HG02884 (cell line): ENCODE measurements around the gene FAM210B.
A peak's percentile ranks its signal among the peaks of the same experiment; 100 is the strongest.
"Not testable (repeated sequence)": the region's sequence is repeated elsewhere in the genome, so short reads cannot be mapped to it uniquely, and the experiment has no call there.

Experiments
- ATAC-seq: cut with Tn5 transposase; IDR thresholded peaks from one replicate; pipeline ENCODE4 v1.9.1; 2021; ENCODE audit warnings: mild to moderate bottlenecking, moderate library complexity; ENCODE audit not compliant: unreplicated experiment

Gene FAM210B

DNA sequence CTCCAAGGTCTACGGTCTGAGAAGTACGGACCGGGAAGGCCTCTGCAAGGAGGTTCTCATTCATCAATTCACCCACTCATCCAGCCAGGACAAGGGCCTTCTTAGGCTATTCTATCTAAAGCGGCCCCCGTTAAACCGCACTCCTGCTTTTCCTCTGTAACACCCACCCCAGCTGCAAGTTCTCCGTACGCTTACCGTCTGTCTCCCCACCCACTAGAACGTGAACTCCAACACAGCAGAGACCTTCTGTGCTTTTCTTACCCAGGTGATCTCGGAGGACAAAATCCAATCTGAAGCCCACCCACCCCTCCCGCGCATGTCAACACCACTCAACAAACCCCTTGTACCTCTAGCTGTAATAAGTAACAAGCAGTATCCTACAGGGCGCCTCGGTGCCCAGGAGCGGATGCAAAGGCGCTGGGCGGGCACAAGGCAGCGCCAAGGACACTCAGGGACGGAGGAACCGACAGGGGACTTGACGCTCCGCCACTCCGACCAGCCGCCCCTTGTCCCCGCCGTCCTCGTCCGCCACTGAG lies 32.9 kb downstream of the FAM210B start:
- ATAC-seq, result peak; percentile 26

DNA sequence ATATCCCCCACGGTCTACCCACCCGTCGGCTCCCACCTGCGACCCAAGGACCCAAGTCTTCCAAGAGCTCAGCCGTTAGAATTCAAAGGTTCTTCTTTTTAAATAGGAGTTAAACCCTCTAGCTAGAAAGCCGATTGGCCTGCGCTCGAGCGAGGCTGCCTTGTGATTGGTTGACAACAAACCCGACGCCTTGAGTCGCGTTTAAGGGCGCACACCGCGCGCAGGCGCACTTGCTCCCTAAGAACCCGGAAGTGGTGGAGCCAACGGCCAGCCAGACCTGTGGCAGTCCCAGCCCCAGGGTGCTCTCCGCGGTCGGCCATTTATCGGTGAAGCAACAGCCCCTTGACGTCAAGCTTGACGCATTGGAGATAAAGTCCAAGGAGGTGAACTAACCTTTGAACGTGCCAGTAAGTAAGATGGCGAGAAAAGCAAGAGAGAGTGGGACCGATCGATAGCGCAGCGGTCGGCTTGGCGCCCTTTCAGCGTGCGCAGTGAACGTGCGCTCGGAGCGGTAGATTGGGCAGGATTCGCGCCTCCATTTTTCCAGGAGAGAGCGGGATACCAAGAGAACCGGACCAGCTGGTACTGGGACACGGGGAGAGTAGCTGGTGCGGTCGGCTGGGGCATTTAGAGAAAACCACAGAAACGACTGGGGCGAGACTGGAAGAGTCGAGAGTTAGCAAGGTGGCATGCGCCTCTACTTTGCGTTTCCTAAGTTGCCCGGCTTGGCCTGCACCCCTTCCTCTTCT lies 33.5 kb downstream of the FAM210B start, which contains the start of the genes AURKA and CSTF1:
TSS of gene AURKA (minus strand) at position 84 of the 749 bp plus-strand sequence. CDS start 4,018 bp downstream, outside the sequence.
TSS of gene CSTF1 (plus strand) at position 514 of the 749 bp plus-strand sequence. CDS start 2,908 bp downstream, outside the sequence.
- peak; percentile 89 for ATAC-seq

DNA sequence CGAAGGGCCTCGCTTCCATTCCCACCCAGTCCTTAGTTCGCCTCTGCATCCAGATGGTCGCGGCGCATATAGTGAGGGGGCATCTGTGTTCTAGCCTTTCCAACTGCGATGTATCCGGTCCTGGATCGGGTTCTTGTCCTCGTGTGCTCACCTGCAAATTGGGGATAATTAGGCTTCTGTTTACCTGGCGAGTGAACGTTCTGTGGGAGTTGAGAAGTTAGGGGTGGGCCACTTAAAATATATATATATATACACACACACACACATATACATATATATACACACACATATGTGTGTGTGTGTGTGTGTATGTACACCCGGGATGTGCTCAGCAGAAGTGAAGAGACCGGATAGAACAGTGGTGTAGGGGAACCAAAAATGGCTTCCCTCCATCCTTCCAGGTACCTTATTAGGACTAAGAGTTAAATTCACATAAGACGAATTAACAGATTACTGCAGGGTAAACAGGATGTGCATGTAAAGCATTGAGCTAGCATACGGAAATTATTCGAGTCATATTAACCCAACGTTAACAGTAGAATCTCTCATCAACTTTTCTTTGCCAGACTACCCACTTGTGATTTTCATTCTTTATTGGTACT lies 34.2 kb downstream of the FAM210B start:
- ATAC-seq, result no peak

DNA sequence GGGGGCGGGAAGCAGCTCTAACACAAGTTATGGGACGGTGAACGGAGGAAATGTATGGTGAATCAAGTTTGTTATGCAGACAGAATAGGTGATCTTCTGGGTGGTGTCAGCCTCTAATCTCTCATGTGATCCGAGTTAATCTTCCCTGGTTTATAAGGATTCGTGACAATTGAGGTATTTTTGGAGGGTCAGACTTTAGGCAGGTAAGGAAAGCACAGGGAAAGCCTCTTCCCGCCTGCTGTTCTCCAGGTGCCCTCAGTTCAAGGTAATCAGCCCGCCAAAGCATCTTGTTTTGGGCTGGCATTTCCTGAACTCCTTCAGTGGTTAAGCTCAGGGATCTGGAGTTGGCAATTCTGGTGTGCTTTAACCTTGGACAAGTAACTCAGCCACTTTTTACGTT lies 34.9 kb downstream of the FAM210B start:
- no peak for ATAC-seq

DNA sequence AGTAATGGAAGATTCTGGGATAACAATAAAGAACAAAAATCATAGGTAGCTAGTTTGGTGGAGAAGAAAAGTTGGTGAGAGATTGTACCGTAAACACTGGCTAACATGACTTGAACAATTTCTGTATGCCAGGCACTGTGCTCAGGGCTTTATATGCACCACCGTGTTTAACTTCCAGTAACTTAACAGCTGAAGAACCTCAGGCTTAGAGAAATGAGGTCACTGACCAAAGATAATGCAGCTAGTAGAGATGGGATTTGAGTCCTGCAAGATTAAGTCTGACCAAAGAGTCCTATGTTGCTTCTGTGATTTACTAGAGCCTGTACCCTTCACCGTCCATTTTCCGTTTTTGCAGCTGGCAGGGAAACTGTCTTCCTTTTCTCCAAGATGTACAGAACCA lies 36.4 kb downstream of the FAM210B start:
- ATAC-seq, result no peak

DNA sequence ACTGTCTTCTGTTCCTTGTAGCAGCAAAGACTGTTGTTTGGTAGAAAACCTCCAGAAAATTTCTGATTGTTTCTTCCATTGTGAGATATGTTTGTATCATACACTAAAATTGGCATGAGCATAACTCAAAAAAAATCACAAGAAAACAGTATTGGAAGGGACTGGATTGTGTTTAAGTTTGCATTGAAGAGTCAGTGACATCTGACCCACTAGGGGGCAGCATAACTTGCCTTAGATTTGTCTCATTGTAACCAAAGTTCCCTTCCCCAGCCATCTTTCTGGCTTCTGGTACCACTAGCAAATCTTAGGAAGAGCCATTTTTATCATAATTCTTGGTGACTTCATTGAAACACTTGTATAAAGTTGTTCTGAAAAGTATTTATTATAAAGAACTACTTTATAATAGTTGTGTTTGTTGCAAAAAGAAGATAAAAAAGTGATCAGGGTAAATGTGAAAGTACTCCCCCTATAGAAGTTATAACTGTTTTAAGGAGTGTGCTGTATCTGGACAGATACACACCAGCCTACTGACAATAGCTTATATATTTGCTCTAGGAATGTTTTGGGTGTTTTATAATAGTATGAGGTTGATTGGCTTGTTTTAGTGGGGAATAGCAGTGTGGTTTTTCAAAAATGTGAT lies 41.3 kb downstream of the FAM210B start:
- peak; percentile 79 for ATAC-seq

DNA sequence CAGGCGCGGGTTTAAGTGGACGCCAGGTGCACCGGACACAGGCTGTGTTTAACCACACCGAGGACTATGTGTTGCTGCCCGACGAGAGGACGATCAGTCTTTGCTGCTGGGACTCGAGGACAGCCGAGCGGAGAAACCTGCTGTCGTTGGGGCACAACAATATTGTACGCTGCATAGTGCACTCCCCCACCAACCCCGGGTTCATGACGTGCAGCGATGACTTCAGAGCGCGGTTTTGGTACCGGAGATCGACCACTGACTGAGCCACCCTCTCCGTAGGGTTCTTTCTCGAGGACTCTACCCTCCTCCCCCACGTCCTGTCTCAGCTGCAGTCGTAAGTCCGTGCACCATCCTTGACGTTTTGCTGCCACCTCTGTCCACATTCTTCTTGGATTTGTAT lies 44.7 kb downstream of the FAM210B start:
- ATAC-seq, result no peak

DNA sequence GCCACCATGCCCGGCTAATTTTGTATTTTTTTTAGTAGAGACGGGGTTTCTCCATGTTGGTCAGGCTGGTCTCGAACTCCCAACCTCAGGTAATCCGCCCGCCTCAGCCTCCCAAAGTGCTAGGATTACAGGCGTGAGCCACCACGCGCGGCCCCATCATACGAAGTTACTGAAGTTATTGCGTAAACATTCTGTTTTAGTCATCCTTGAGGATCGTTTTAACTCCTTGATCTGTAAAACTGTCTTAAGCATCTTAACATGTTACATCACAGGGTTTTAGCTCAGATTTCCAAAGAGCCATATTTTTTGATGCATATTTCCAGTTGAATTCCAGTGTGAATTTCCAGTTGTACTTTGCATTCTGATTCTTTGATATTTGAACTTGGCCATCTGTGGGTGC lies 46.6 kb downstream of the FAM210B start:
- not testable (repeated sequence) for ATAC-seq

DNA sequence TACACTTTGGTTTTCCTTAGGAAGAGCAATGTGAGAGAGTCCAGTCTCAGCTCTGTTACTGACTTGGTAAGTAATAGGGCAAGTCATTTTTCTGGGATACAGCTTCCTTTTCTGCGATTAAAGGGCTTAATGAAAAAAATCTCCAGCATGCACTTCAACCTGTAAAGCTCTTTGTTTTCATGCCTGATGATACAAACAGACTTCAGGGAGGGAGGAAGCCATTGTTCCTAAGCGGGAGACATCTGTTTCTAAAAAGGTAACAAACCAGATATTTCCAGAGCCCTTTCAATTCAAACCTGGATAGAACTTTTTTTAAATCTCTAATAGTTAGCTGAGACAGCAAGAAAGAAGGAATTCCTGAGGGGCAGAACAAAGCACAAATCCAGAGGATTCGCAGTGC lies 48.1 kb downstream of the FAM210B start:
- ATAC-seq, result no peak

DNA sequence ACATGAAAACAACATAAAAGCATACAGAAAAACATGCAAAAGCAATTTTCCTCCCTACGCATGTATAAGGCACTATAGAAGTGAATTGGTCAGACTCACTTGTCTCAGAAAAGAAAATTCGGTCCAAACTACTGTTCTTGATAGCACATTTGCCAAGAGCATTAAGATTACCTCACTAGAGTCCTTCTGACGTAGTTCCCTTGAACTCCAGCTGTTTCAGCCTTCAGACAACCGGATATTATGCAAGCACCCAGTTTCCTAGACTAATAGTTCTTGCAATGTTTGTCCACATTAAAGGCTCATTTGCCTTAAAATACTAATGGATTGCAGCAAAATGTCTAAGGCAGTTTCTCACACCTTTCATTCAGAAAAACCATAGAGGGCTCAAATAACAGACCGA lies 50.7 kb downstream of the FAM210B start:
- no peak for ATAC-seq

DNA sequence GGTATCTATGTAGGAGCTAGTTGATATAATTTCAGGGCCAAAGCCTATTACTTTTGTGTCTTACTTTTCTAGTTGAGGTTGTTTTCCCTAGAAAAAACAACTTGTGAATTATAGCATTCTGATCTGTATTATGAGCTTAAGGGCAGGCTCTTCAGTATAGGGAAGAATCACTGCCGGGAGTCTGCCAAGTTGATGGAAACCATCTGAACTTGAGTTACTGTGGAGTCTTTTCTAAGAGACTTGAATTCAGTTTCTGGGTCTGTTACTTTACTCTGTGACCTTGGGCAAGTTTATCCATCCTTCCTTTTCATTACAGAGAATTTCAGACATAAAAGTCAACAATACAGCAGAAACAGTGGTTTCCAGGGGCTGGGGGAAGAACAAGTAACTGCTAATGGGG lies 51.2 kb downstream of the FAM210B start:
- ATAC-seq, result no peak

DNA sequence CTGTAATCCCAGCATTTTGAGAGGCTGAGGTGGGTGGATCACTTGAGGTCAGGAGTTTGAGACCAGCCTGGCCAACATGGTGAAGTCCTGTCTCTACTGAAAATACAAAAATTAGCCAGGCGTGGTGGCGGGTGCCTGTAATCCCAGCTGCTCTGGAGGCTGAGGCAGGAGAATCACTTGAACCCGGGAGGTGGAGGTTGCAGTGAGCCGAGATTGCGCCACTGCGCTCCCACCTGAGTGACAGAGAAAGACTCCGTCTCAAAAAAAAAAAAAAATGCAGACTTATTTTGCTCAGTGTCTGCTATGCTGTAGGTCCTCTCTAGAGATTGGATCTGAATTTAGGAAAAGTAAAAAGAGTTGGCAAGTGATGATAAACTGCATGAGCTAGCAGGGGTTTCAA lies 52.5 kb downstream of the FAM210B start:
- ATAC-seq, result not testable (repeated sequence)

DNA sequence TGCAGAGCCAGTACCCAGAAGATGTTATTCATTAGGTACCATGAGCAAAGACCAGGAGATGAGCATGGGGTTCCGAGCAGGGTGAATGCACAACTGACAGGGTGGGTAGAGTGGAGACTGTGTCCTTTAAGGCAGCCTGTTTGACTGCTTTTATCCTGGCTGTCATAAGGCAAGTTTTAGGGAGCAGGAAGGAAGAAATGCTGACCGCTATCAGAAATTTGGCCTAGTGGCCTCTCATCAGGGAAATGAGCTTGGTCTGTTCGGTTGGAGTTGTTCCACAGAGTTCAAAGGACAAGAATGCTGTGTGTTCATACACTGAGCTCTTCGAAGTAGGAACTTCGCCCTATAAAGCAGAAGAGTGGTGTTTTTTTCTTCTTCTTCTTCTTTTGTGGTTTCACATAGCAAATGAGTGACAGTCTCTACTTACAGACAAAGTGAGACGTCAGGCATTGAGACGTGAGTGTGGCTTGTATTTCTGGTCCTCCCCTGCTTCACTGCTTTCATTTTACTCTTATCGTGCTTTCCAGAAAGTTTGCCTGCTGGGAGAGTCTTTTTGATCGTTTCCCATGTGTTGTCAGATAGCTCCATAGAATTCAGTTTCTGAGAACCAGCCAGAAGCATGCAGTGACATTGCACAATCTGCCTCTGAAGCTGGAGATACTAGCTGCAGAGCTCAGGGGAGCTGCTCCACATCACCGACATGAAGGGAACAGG lies 53.1 kb downstream of the FAM210B start, which contains the start of gene CASS4:
TSS of gene CASS4 (plus strand) at position 502 of the 714 bp plus-strand sequence. CDS start at position 701, 199 bp downstream.
- peak; percentile 64 for ATAC-seq

DNA sequence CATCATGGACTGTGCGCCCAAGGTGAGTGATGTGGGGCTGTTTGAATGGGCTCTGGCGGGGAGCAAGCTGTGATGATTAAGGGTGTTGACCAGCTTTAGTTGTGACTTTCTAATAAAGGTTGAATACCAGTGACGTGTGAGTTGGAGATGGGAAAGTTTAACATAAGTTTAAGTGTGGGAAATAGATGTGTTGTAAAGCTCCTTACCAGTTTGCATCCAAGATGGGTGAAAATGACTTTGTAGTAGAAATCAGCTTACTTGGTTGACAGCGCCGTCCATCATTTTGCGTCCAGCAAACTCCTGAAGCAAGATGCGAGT lies 53.7 kb downstream of the FAM210B start:
- no peak for ATAC-seq

DNA sequence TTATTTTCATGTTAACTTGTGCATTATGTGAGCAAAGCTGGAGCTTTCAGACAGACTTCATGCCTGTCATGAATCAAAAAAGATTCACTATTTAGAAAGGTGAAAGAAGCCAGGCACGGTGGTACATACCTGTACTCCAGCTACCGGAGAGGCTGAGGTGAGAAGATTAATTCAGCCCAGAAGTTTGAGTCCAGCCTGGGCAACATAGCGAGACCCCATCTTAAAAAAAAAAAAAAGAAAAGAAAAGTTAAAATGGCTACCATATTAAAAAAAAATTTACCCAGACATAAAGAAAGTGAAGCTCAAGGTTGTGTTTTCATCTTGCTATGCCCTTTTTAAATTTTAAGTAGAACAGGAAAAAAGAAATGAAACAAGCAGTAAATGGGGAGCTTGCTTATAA lies 54.2 kb downstream of the FAM210B start:
- no peak for ATAC-seq

DNA sequence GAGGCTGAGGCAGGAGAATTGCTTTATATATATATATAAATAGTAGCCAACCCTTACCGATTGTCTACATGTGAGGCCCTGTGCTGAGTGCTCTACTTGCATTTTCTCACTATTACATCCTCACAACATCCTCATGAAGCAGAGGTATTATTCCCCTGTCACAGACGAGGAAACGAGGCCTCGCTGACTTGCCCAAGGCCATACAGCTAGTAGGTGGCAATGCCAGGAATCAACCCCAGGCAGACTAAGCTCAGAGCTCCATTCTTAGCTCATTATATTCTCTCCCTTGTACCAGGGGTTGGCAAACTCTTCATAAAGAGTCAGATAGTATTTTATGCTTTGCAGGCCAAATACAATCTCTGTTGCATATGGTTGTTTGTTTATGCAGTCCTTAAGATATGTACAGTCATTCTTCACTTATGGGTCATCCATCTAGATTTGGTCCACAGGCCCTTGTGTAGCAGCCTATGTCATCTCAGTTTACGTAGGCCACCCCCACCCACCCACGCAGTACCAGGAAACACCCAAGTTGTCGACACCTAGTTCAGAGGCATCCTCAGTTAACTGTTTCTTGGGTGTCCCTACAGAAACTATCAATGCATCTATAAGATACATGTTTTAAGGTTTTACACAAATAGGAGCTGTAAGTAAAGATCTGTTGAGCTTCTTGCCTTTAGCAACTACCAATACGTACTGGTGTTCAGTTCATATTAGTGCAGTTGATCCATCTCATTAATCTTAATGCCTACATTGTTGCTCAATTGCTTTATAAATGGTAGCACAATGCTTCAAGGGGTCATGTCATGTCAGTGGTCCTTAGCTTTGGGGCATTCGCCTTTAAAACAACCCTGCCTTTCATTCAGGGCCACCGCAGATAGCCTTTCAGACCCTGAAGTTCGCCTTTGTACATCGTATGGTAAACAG lies 56.3 kb downstream of the FAM210B start:
- ATAC-seq, result no peak

DNA sequence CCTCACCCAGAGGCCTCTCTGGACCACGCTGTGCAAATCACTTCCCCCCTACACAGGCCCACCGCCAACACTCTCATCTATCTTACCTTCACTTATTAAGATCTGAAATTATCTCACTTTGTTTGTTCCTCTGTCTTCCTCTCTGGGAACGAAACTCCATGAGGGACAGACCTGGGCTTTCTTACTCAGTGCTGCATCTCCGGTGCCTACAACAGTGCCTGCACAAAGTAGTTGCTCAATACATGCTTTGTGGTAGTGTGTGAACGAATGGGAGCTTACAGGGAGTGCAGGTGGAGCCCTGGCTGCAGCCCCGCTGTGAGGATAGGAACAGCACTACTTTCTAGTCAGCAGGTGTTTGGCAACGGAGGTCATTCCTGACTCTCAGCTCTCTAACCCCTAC lies 58.6 kb downstream of the FAM210B start:
- no peak for ATAC-seq

DNA sequence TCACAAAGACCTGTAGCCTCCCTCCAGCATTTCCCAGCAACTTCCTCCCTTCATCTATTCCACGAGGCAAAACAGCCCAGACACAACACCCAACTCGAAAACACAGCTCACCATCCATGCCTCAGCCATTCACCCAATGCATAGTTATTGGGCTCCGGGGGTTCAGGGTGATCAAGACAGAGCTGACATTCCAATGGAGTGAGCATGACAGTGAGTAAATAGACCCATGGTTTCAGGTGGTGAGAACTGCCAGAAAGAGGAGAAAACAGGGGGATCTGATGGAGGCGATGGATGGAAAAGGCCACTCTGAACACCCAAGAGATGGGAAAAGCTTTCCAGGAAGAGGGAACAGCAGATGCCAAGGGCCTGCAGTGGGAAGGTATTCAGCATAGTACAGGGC lies 59.1 kb downstream of the FAM210B start:
- ATAC-seq, result no peak
